PFSK-1 (cell line): ENCODE results near the gene NFIX.

Experiments used
- POLR2AphosphoS5 ChIP-seq: IDR thresholded peaks from 2 replicates; pipeline ENCODE4 v1.6.1; 2012; ENCODE audit warnings: low read depth, mild to moderate bottlenecking, control low read depth, low read length, moderate library complexity
- REST ChIP-seq, 2 experiments: IDR thresholded peaks; 2 replicates each; pipeline versions ENCODE4 v1.6.1 to v1.8.0; 2011 to 2012; ENCODE audit warnings: low read depth in 2 of 2, low read length in 2 of 2, control low read depth in 1 of 2, inconsistent platforms in 1 of 2, mild to moderate bottlenecking in 1 of 2, moderate library complexity in 1 of 2; ENCODE audit not compliant: insufficient read depth in 1 of 2
- SIN3A ChIP-seq: IDR thresholded peaks from 2 replicates; pipeline ENCODE4 v1.6.1; 2012; ENCODE audit warnings: mild to moderate bottlenecking, low read length, moderate library complexity, borderline replicate concordance; ENCODE audit not compliant: insufficient read depth
- TAF1 ChIP-seq: IDR thresholded peaks from 2 replicates; pipeline ENCODE4 v1.6.1; 2012; ENCODE audit warnings: low read length, control low read depth, borderline replicate concordance; ENCODE audit not compliant: insufficient read depth

- TF ChIP-seq POLR2AphosphoS5 (no peak), SIN3A (no peak), REST (IDR thresholded peaks at IDR 0.05; ENCODE audit: insufficient read depth in 1 of 2, low read depth in 2 of 2, low read length in 2 of 2) (no peak), TAF1 (no peak)
These were observed 15.8 kb downstream of the NFIX start for GRCh38 chr19:13010992-13011652.
